IPS DF 6.9 (cell line): ENCODE data around the gene MATK.
A peak's percentile ranks its signal among the peaks of the same experiment; 100 is the strongest.

Experiments
- DNase-seq: peaks from one replicate; pipeline ENCODE4 v3.0.0-alpha.2; 2013; ENCODE audit warnings: low read depth, low spot score
- H3K27ac ChIP-seq: one replicate; pipeline ENCODE4 v1.5.1; 2013; ENCODE audit warnings: low read length, control low read depth
- H3K27me3 ChIP-seq: 2 replicates; pipeline ENCODE4 v1.6.1; 2013; ENCODE audit warnings: mild to moderate bottlenecking, low read length; ENCODE audit not compliant: control insufficient read depth, insufficient read depth
- H3K36me3 ChIP-seq: 2 replicates; pipeline ENCODE4 v1.6.1; 2013; ENCODE audit warnings: low read length; ENCODE audit not compliant: control insufficient read depth, insufficient read depth
- H3K4me1 ChIP-seq: 2 replicates; pipeline ENCODE4 v1.6.1; 2013; ENCODE audit warnings: low read length; ENCODE audit not compliant: control insufficient read depth, insufficient read depth
- H3K4me3 ChIP-seq: 2 replicates; pipeline ENCODE4 v1.5.1; 2013; ENCODE audit warnings: mild to moderate bottlenecking, low read length
- H3K9me3 ChIP-seq: 2 replicates; pipeline ENCODE4 v1.6.1; 2013; ENCODE audit warnings: low read length, inconsistent platforms; ENCODE audit not compliant: control insufficient read depth, insufficient read depth
- WGBS: extraction: QIAGEN DNeasy Blood & Tissue Kit; methylation state at CpG from one replicate; pipeline ENCODE4 v1.1.7; 2013; ENCODE audit warnings: mixed read lengths, missing lambda C conversion rate; ENCODE audit not compliant: insufficient read length, insufficient coverage; 5-methylcytosine and 5-hydroxymethylcytosine counted together

The MATK gene

GRCh38 chr19:3790209-3790734 is 4.1 kb upstream of the MATK start:
- WGBS: no CpG with 5 or more reads among the region's 6 CpGs
- Histone ChIP-seq H3K4me1 (no peaks in the 10 kb centered on the region; the same call in 1 of the 2 replicates), H3K27me3 (peaks cover 3% of the 10 kb centered on the region; the same call in 1 of the 2 replicates), H3K9me3 (no peaks in the 10 kb centered on the region; the same call in 1 of the 2 replicates), H3K4me3 (no peak overlapping the region), H3K36me3 (peaks cover 2% of the 10 kb centered on the region; the same call in 1 of the 2 replicates), H3K27ac (no peak overlapping the region)
- DNase-seq: no peak

- H3K27me3 ChIP-seq: peaks cover 3% of the 10 kb centered on the region; the same call in 1 of the 2 replicates
- H3K4me3 ChIP-seq: no peak overlapping the region
- H3K9me3 ChIP-seq: no peaks in the 10 kb centered on the region; the same call in 1 of the 2 replicates
- H3K4me1 ChIP-seq: peaks cover 3% of the 10 kb centered on the region
- no CpG with 5 or more reads among the region's 16 CpGs for WGBS
- no peak overlapping the region for H3K27ac ChIP-seq
- DNase-seq: no peak
- H3K36me3 ChIP-seq: peaks cover 2% of the 10 kb centered on the region; the same call in 1 of the 2 replicates
Observed at GRCh38 chr19:3788996-3789778, 3.0 kb upstream of the MATK start.

- Histone ChIP-seq H3K4me1 (peaks cover 7% of the 10 kb centered on the region), H3K27me3 (peaks cover 3% of the 10 kb centered on the region; the same call in 1 of the 2 replicates), H3K36me3 (peaks cover 2% of the 10 kb centered on the region), H3K4me3 (peak overlapping the region; percentile 86), H3K9me3 (no peaks in the 10 kb centered on the region), H3K27ac (no peak overlapping the region)
- WGBS: no CpG with 5 or more reads among the region's 47 CpGs
- no peak for DNase-seq
Observed at GRCh38 chr19:3785451-3785937, 687 bp downstream of the MATK start.

GRCh38 chr19:3784607-3785450 is 1.4 kb downstream of the MATK start:
- H3K27ac ChIP-seq: no peak overlapping the region
- DNase-seq: no peak
- peaks cover 7% of the 10 kb centered on the region for H3K4me1 ChIP-seq
- H3K9me3 ChIP-seq: no peaks in the 10 kb centered on the region
- peak overlapping the region; percentile 86 for H3K4me3 ChIP-seq
- no CpG with 5 or more reads among the region's 25 CpGs for WGBS
- H3K27me3 ChIP-seq: peaks cover 3% of the 10 kb centered on the region; the same call in 1 of the 2 replicates
- peaks cover 2% of the 10 kb centered on the region for H3K36me3 ChIP-seq

GRCh38 chr19:3783660-3784584 is 2.3 kb downstream of the MATK start:
- no peak for DNase-seq
- 100% methylated on average over 1 of the region's 49 CpGs for WGBS

GRCh38 chr19:3782903-3783302 is 3.3 kb downstream of the MATK start:
- no peak overlapping the region for H3K27ac ChIP-seq
- no CpG with 5 or more reads among the region's 13 CpGs for WGBS

More at GRCh38 chr19:3783660-3784584, 2.3 kb downstream of the MATK start:
- peaks cover 7% of the 10 kb centered on the region for H3K4me1 ChIP-seq
- peaks cover 2% of the 10 kb centered on the region for H3K36me3 ChIP-seq
- no peaks in the 10 kb centered on the region for H3K9me3 ChIP-seq
- H3K27me3 ChIP-seq: peaks cover 3% of the 10 kb centered on the region; the same call in 1 of the 2 replicates
- H3K4me3 ChIP-seq: no peak overlapping the region
- no peak overlapping the region for H3K27ac ChIP-seq

GRCh38 chr19:3782330-3782729 is 3.9 kb downstream of the MATK start:
- no peaks in the 10 kb centered on the region for H3K9me3 ChIP-seq
- H3K36me3 ChIP-seq: peaks cover 2% of the 10 kb centered on the region
- no peak overlapping the region for H3K27ac ChIP-seq

More at GRCh38 chr19:3782903-3783302, 3.3 kb downstream of the MATK start:
- Histone ChIP-seq H3K4me1 (peaks cover 7% of the 10 kb centered on the region), H3K27me3 (peaks cover 3% of the 10 kb centered on the region; the same call in 1 of the 2 replicates), H3K9me3 (no peaks in the 10 kb centered on the region), H3K4me3 (no peak overlapping the region), H3K36me3 (peaks cover 2% of the 10 kb centered on the region)
- no peak for DNase-seq

GRCh38 chr19:3781603-3782002 is 4.6 kb downstream of the MATK start:
- Histone ChIP-seq H3K4me1 (peaks cover 7% of the 10 kb centered on the region), H3K36me3 (peaks cover 2% of the 10 kb centered on the region)
- DNase-seq: no peak

More at GRCh38 chr19:3782330-3782729, 3.9 kb downstream of the MATK start:
- WGBS: no CpG with 5 or more reads among the region's 1 CpG
- peaks cover 3% of the 10 kb centered on the region; the same call in 1 of the 2 replicates for H3K27me3 ChIP-seq
- H3K4me3 ChIP-seq: no peak overlapping the region
- H3K4me1 ChIP-seq: peaks cover 7% of the 10 kb centered on the region
- no peak for DNase-seq

GRCh38 chr19:3780786-3781304 is 5.3 kb downstream of the MATK start:
- Histone ChIP-seq H3K36me3 (peaks cover 2% of the 10 kb centered on the region), H3K9me3 (no peaks in the 10 kb centered on the region)
- WGBS: no CpG with 5 or more reads among the region's 9 CpGs

More at GRCh38 chr19:3781603-3782002, 4.6 kb downstream of the MATK start:
- no CpG with 5 or more reads among the region's 2 CpGs for WGBS
- Histone ChIP-seq H3K4me3 (no peak overlapping the region), H3K27me3 (peaks cover 3% of the 10 kb centered on the region; the same call in 1 of the 2 replicates), H3K9me3 (no peaks in the 10 kb centered on the region), H3K27ac (no peak overlapping the region)

More at GRCh38 chr19:3780786-3781304, 5.3 kb downstream of the MATK start:
- H3K27ac ChIP-seq: no peak overlapping the region
- no peak for DNase-seq
- no peak overlapping the region for H3K4me3 ChIP-seq
- H3K4me1 ChIP-seq: peaks cover 7% of the 10 kb centered on the region
- H3K27me3 ChIP-seq: peaks cover 3% of the 10 kb centered on the region; the same call in 1 of the 2 replicates
